Loucy (cell line): ENCODE data around the gene INF2.

Source experiments
- H2AFZ ChIP-seq: fragments of 200-600 bp; sonication (generic); 2 replicates; pipeline ENCODE4 v1.6.0; 2016; ENCODE audit warnings: antibody characterized with exemption, mild to moderate bottlenecking, low read length, moderate library complexity
- H3F3A ChIP-seq: fragments of 200-600 bp; 2 replicates; pipeline ENCODE4 v1.6.0; 2016; ENCODE audit warnings: antibody characterized with exemption, low read depth, mild to moderate bottlenecking
- H3K27me3 ChIP-seq: fragments of 200-600 bp; sonication (generic); 2 replicates; pipeline ENCODE4 v1.6.1; 2014; ENCODE audit warnings: low read length, mild to moderate bottlenecking; ENCODE audit not compliant: insufficient read depth, poor library complexity, severe bottlenecking
- H3K36me3 ChIP-seq: fragments of 200-600 bp; sonication (generic); 2 replicates; pipeline ENCODE4 v1.6.1; 2016; ENCODE audit warnings: low read length; ENCODE audit not compliant: insufficient read depth
- H3K4me1 ChIP-seq: fragments of 200-600 bp; sonication (generic); 2 replicates; pipeline ENCODE4 v1.5.1; 2014; ENCODE audit warnings: low read length, mild to moderate bottlenecking; ENCODE audit not compliant: insufficient read depth, poor library complexity, severe bottlenecking
- H3K4me2 ChIP-seq: fragments of 200-600 bp; sonication (generic); 2 replicates; pipeline ENCODE4 v1.6.0; 2014; ENCODE audit warnings: antibody characterized with exemption, low read length, low read depth, mild to moderate bottlenecking; ENCODE audit not compliant: poor library complexity, severe bottlenecking
- H3K4me3 ChIP-seq: fragments of 200-600 bp; sonication (generic); 2 replicates; pipeline ENCODE4 v1.5.1; 2014; ENCODE audit warnings: low read length, mild to moderate bottlenecking, mixed read lengths; ENCODE audit not compliant: poor library complexity, severe bottlenecking
- H3K79me2 ChIP-seq: fragments of 200-600 bp; sonication (generic); 2 replicates; pipeline ENCODE4 v1.6.1; 2014; ENCODE audit warnings: low read length; ENCODE audit not compliant: insufficient read depth
- H3K9ac ChIP-seq: fragments of 200-600 bp; sonication (generic); 2 replicates; pipeline ENCODE4 v1.6.0; 2014; ENCODE audit warnings: mild to moderate bottlenecking, low read depth, low read length, moderate library complexity; ENCODE audit not compliant: poor library complexity, severe bottlenecking
- H3K9me2 ChIP-seq: fragments of 200-600 bp; sonication (generic); replicated peaks from 2 replicates; pipeline ENCODE4 v1.6.1; 2016; ENCODE audit warnings: low read depth, low read length, mixed read lengths
- H3K9me3 ChIP-seq: fragments of 200-600 bp; sonication (generic); 2 replicates; pipeline ENCODE4 v1.6.1; 2014; ENCODE audit warnings: mild to moderate bottlenecking, antibody characterized with exemption, low read length, low read depth; ENCODE audit not compliant: insufficient read depth
- H4K20me1 ChIP-seq: fragments of 200-600 bp; sonication (generic); 2 replicates; pipeline ENCODE4 v1.6.0; 2014; ENCODE audit warnings: antibody characterized with exemption, low read length, mild to moderate bottlenecking; ENCODE audit not compliant: insufficient read depth, poor library complexity, severe bottlenecking
- CTCF ChIP-seq: fragments of 200-600 bp; sonication (generic); conservative IDR thresholded peaks from 2 replicates; pipeline ENCODE4 v1.5.1; 2014; ENCODE audit warnings: mild to moderate bottlenecking, antibody characterized with exemption, low read length
- EZH2phosphoT487 ChIP-seq: fragments of 200-600 bp; IDR thresholded peaks from 2 replicates; pipeline ENCODE4 v1.6.1; 2018; ENCODE audit warnings: antibody characterized with exemption, mild to moderate bottlenecking, moderate library complexity, borderline replicate concordance

INF2 gene

GRCh38 chr14:104751539-104752422 is 62.4 kb downstream of the INF2 start:
- peaks cover 36% of the 10 kb centered on the region for H4K20me1 ChIP-seq
- peak overlapping the region; percentile 100 for H2AFZ ChIP-seq
- H3K36me3 ChIP-seq = peaks cover 9% of the 10 kb centered on the region; the same call in 1 of the 2 replicates
- peak overlapping the region; percentile 93 for H3K4me2 ChIP-seq
- TF ChIP-seq EZH2phosphoT487 (no peak), CTCF (peak; percentile 70)
- H3F3A ChIP-seq = no peaks in the 10 kb centered on the region
- H3K9me3 ChIP-seq = no peaks in the 10 kb centered on the region
- peak overlapping the region; percentile 98 for H3K4me3 ChIP-seq
- H3K9ac ChIP-seq = peak overlapping the region; percentile 98
- no peaks in the 10 kb centered on the region for H3K9me2 ChIP-seq
- peaks cover 36% of the 10 kb centered on the region for H3K4me1 ChIP-seq
- peaks cover 38% of the 10 kb centered on the region for H3K79me2 ChIP-seq
- no peaks in the 10 kb centered on the region for H3K27me3 ChIP-seq

- Histone ChIP-seq H3K9ac (peak overlapping the region; percentile 98), H3K4me1 (peaks cover 42% of the 10 kb centered on the region), H3K4me2 (peak overlapping the region; percentile 93), H2AFZ (peak overlapping the region; percentile 100), H4K20me1 (peaks cover 41% of the 10 kb centered on the region), H3K4me3 (peak overlapping the region; percentile 98), H3K9me3 (no peaks in the 10 kb centered on the region), H3K36me3 (peaks cover 13% of the 10 kb centered on the region; the same call in 1 of the 2 replicates), H3K79me2 (peaks cover 44% of the 10 kb centered on the region), H3K27me3 (no peaks in the 10 kb centered on the region), H3F3A (no peaks in the 10 kb centered on the region), H3K9me2 (no peaks in the 10 kb centered on the region)
- TF ChIP-seq CTCF (no peak), EZH2phosphoT487 (no peak)
These were observed 63.0 kb downstream of the INF2 start for GRCh38 chr14:104752423-104752734.

GRCh38 chr14:104752735-104753527 is 63.5 kb downstream of the INF2 start, which contains the start of gene SIVA1:
Gene SIVA1, plus strand, starts transcription at chr14:104753147. Its CDS starts 55 bp downstream, at chr14:104753202.
- TF ChIP-seq CTCF (no peak), EZH2phosphoT487 (no peak)
- peaks cover 47% of the 10 kb centered on the region for H4K20me1 ChIP-seq
- H2AFZ ChIP-seq = peak within 1 kb of the TSS; percentile 100
- H3K79me2 ChIP-seq = peaks cover 49% of the 10 kb centered on the region
- H3K9me2 ChIP-seq = no peaks in the 10 kb centered on the region
- no peaks in the 10 kb centered on the region for H3F3A ChIP-seq
- H3K4me2 ChIP-seq = peak within 1 kb of the TSS; percentile 99
- H3K9ac ChIP-seq = peak within 1 kb of the TSS; percentile 98
- peaks cover 47% of the 10 kb centered on the region for H3K4me1 ChIP-seq
- H3K9me3 ChIP-seq = no peaks in the 10 kb centered on the region
- H3K27me3 ChIP-seq = no peaks in the 10 kb centered on the region
- H3K4me3 ChIP-seq = peak within 1 kb of the TSS; percentile 98
- peaks cover 18% of the 10 kb centered on the region; the same call in 1 of the 2 replicates for H3K36me3 ChIP-seq
